GM21528 (cell line): ENCODE measurements around the gene RBSN.

ENCODE experiments used
- ATAC-seq: cut with Tn5 transposase; IDR thresholded peaks from one replicate; pipeline ENCODE4 v1.9.1; 2021; ENCODE audit warnings: mild to moderate bottlenecking, moderate library complexity; ENCODE audit not compliant: unreplicated experiment, low FRiP score

Gene RBSN

GRCh38 chr3:15102256-15102655 is 3.3 kb upstream of the RBSN start:
- ATAC-seq = no peak

GRCh38 chr3:15099364-15100098 is 583 bp upstream of the RBSN start:
- peak; percentile 33 for ATAC-seq

GRCh38 chr3:15097891-15098290 is 1.1 kb downstream of the RBSN start:
- no peak for ATAC-seq

- ATAC-seq = no peak
These were observed 2.9 kb downstream of the RBSN start for GRCh38 chr3:15096046-15096445.

GRCh38 chr3:15094187-15094875 is 4.6 kb downstream of the RBSN start:
- ATAC-seq = no peak

- ATAC-seq = no peak
These were observed 6.3 kb downstream of the RBSN start for GRCh38 chr3:15092686-15093085.

GRCh38 chr3:15091575-15091974 is 7.4 kb downstream of the RBSN start:
- ATAC-seq = no peak

- ATAC-seq = no peak
These were observed 9.7 kb downstream of the RBSN start for GRCh38 chr3:15089201-15089600.

GRCh38 chr3:15086699-15087098 is 12.2 kb downstream of the RBSN start:
- ATAC-seq = no peak

- ATAC-seq = no peak
These were observed 12.7 kb downstream of the RBSN start for GRCh38 chr3:15086263-15086662.

GRCh38 chr3:15083252-15083651 is 15.7 kb downstream of the RBSN start:
- ATAC-seq = no peak

- no peak for ATAC-seq
These were observed 16.8 kb downstream of the RBSN start for GRCh38 chr3:15081960-15082664.

GRCh38 chr3:15079091-15079490 is 19.9 kb downstream of the RBSN start:
- ATAC-seq = no peak

- no peak for ATAC-seq
These were observed 24.4 kb downstream of the RBSN start for GRCh38 chr3:15074500-15074899.

GRCh38 chr3:15071699-15072098 is 27.2 kb downstream of the RBSN start:
- no peak for ATAC-seq

- ATAC-seq = no peak
These were observed 29.5 kb downstream of the RBSN start for GRCh38 chr3:15069441-15069840.

- ATAC-seq = no peak
These were observed 32.5 kb downstream of the RBSN start for GRCh38 chr3:15066467-15066866.

GRCh38 chr3:15065550-15066007 is 33.4 kb downstream of the RBSN start:
- no peak for ATAC-seq

- peak; percentile 95 for ATAC-seq
These were observed 34.0 kb downstream of the RBSN start, which contains the start of gene MRPS25 for GRCh38 chr3:15064835-15065549. Gene MRPS25, minus strand, starts transcription at chr3:15065315. Its CDS starts 121 bp downstream, at chr3:15065194.

GRCh38 chr3:15064299-15064834 is 34.6 kb downstream of the RBSN start:
- peak; percentile 34 for ATAC-seq
